ENCODE results near the gene KLHDC7B. TPM values are rescaled to one million over a fixed set of nuclear protein-coding genes. Genes with fewer than 3 reads are reported as not detected.
A peak's percentile ranks its signal among the peaks of the same experiment; 100 is the strongest.

Gene KLHDC7B
- total RNA-seq, 2 experiments from 2014 or later = 2.3 TPM

GRCh38 chr22:50544078-50544745, 1.5 kb upstream of the KLHDC7B start:
- peak; percentile 48 for ATAC-seq (ENCODE audit: poor library complexity)
- Histone ChIP-seq H3K27me3 (ENCODE audit: control insufficient read depth in 1 of 2, insufficient read depth in 2 of 2, low read length in 2 of 2) (no peaks in the 10 kb centered on the region), H3K9me3 (ENCODE audit: control insufficient read depth in 1 of 2, insufficient read depth in 1 of 2, low read length in 2 of 2) (no peaks in the 10 kb centered on the region), H3K36me3 (ENCODE audit: insufficient read depth, low read length) (no peaks in the 10 kb centered on the region), H3K4me3 (ENCODE audit: low read length) (peak overlapping the region; percentile 41), H3K27ac (ENCODE audit: low read depth in 1 of 2, low read length in 2 of 2) (peak overlapping the region; percentile 27 to 44), H3K4me1 (ENCODE audit: insufficient read depth, low read length) (peaks cover 63% of the 10 kb centered on the region)
- H3K4me1 Mint-ChIP-seq (ENCODE audit: low read depth) = peaks cover 45% of the 10 kb centered on the region
- ChIA-PET POLR2A (interaction anchor here (0.7 to 3.0 kb wide), 8 partner anchors 13 to 608 kb away, joined by 3 to 37 read pairs (median 8); partner anchors contain the start of genes CHKB, LMF2, NCAPH2 and SCO2), CTCF (interaction anchor here (2.7 to 3.0 kb wide), 2 partner anchors 18 to 19 kb away, joined by 17 to 22 read pairs; partner anchors contain the start of genes SCO2 and SYCE3)
- intact Hi-C loops (cut with DNase I, micrococcal nuclease) = loop anchor here (2.0 kb wide), 3 partner anchors 13 to 77 kb away; partner anchors contain the start of genes SYCE3 (in 1 of the 2) and TYMP (in 1 of the 2)
- peak; percentile 67 for TF ChIP-seq CTCF (IDR thresholded peaks at IDR 0.05)
- DNase-seq = peak; percentile 62 to 91 (median 80)
- no peaks in the 10 kb centered on the region for H3K9me3 Mint-ChIP-seq
- peak overlapping the region; percentile 74 for H3K4me3 Mint-ChIP-seq
- H3K36me3 Mint-ChIP-seq (ENCODE audit: low read depth) = no peaks in the 10 kb centered on the region
- H3K27me3 Mint-ChIP-seq = no peaks in the 10 kb centered on the region
- H3K27ac Mint-ChIP-seq = peak overlapping the region; percentile 83

GRCh38 chr22:50544746-50545253, 899 bp upstream of the KLHDC7B start:
- no peaks in the 10 kb centered on the region for H3K9me3 Mint-ChIP-seq
- H3K4me1 ChIP-seq (ENCODE audit: insufficient read depth, low read length) = peaks cover 65% of the 10 kb centered on the region
- H3K27ac Mint-ChIP-seq = peak overlapping the region; percentile 83
- peaks cover 40% of the 10 kb centered on the region for H3K4me1 Mint-ChIP-seq (ENCODE audit: low read depth)
- ATAC-seq (ENCODE audit: poor library complexity) = no peak
- H3K27ac ChIP-seq (ENCODE audit: low read depth in 1 of 2, low read length in 2 of 2) = peak overlapping the region; percentile 27 to 44
- H3K36me3 Mint-ChIP-seq (ENCODE audit: low read depth) = no peaks in the 10 kb centered on the region
- intact Hi-C loops (cut with DNase I, micrococcal nuclease) = loop anchor here (2.0 to 5.0 kb wide), 4 partner anchors 14 to 76 kb away; partner anchors contain the start of genes CHKB (in 1 of the 2), SYCE3 (in 1 of the 2) and TYMP (in 1 of the 2)
- H3K36me3 ChIP-seq (ENCODE audit: insufficient read depth, low read length) = no peaks in the 10 kb centered on the region
- peak overlapping the region; percentile 41 for H3K4me3 ChIP-seq (ENCODE audit: low read length)
- DNase-seq = peak in 4 of 14 experiments; percentile 47 to 73 (median 53)
- POLR2A ChIA-PET = interaction anchor here (0.7 to 3.0 kb wide), 9 partner anchors 10 to 609 kb away, joined by 3 to 37 read pairs (median 7); partner anchors contain the start of genes CHKB, LMF2, NCAPH2 and SCO2
- no peaks in the 10 kb centered on the region for H3K27me3 ChIP-seq (ENCODE audit: control insufficient read depth in 1 of 2, insufficient read depth in 2 of 2, low read length in 2 of 2)
- TF ChIP-seq CTCF (IDR thresholded peaks at IDR 0.05) = no peak
- no peaks in the 10 kb centered on the region for H3K27me3 Mint-ChIP-seq
- H3K9me3 ChIP-seq (ENCODE audit: control insufficient read depth in 1 of 2, insufficient read depth in 1 of 2, low read length in 2 of 2) = no peaks in the 10 kb centered on the region
- H3K4me3 Mint-ChIP-seq = peak overlapping the region; percentile 74
- CTCF ChIA-PET = interaction anchor here (0.5 to 3.0 kb wide), 4 partner anchors 12 to 71 kb away, joined by 3 to 22 read pairs (median 10); partner anchors contain the start of genes SCO2 and SYCE3

GRCh38 chr22:50546326-50547262, 895 bp downstream of the KLHDC7B start:
- DNase-seq (no peak), ATAC-seq (ENCODE audit: poor library complexity) (no peak)
- H3K4me1 ChIP-seq (ENCODE audit: insufficient read depth, low read length) = peaks cover 61% of the 10 kb centered on the region
- H3K9me3 ChIP-seq (ENCODE audit: control insufficient read depth in 1 of 2, insufficient read depth in 1 of 2, low read length in 2 of 2) = no peaks in the 10 kb centered on the region
- TF ChIP-seq CTCF (IDR thresholded peaks at IDR 0.05) = no peak
- ChIA-PET POLR2A (interaction anchor here (0.8 to 5.0 kb wide), 13 partner anchors 7 to 74 kb away, joined by 3 to 87 read pairs (median 27); partner anchors contain the start of genes CHKB, LMF2, NCAPH2 and SCO2), CTCF (interaction anchor here (2.2 to 3.0 kb wide), 5 partner anchors 17 to 74 kb away, joined by 16 to 27 read pairs (median 22); partner anchors contain the start of genes SCO2 and SYCE3)
- no peaks in the 10 kb centered on the region for H3K27me3 ChIP-seq (ENCODE audit: control insufficient read depth in 1 of 2, insufficient read depth in 2 of 2, low read length in 2 of 2)
- no peak overlapping the region for H3K4me3 ChIP-seq (ENCODE audit: low read length)
- H3K27ac ChIP-seq (ENCODE audit: low read depth in 1 of 2, low read length in 2 of 2) = no peak overlapping the region
- Mint-ChIP-seq H3K4me3 (peak overlapping the region; percentile 68), H3K36me3 (ENCODE audit: low read depth) (no peaks in the 10 kb centered on the region), H3K9me3 (no peaks in the 10 kb centered on the region), H3K27me3 (no peaks in the 10 kb centered on the region), H3K27ac (peak overlapping the region; percentile 83), H3K4me1 (ENCODE audit: low read depth) (peaks cover 46% of the 10 kb centered on the region)
- intact Hi-C loops (cut with DNase I, micrococcal nuclease) = loop anchor here in 1 of 2 experiments (5.0 kb wide), 1 partner anchor 36 kb away; the partner anchor contains the start of gene CHKB
- no peaks in the 10 kb centered on the region for H3K36me3 ChIP-seq (ENCODE audit: insufficient read depth, low read length)
